Stimulated activated CD8-positive, alpha-beta memory T cell treated with anti-CD3 and anti-CD28 coated beads, Interleukin-12 subunit alpha, Interleukin-12 subunit beta, amount 100 ng/mL, for 1 hour (primary cell): ENCODE measurements around the gene OAS3.
"Not testable (repeated sequence)": the region's sequence is repeated elsewhere in the genome, so short reads cannot be mapped to it uniquely, and the experiment has no call there.

Experiments
- DNase-seq: peaks from one replicate; pipeline ENCODE4 v3.0.0-alpha.2; 2020; ENCODE audit warnings: low read depth

OAS3 gene

DNA sequence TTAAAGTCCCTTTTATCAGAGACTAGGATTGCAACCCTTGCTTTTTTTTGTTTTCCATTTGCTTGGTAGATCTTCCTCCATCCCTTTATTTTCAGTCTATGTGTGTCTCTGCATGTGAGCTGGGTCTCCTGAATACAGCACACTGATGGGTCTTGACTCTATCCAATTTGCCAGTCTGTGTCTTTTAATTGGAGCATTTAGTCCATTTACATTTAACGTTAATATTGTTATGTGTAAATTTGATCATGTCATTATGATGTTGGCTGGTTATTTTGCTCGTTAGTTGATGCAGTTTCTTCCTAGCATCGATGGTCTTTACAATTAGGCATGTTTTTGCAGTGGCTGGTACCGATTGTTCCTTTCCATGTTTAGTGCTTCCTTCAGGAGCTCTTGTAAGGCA, 18.9 kb downstream of the OAS3 start:
- not testable (repeated sequence) for DNase-seq

GRCh38 chr12:112961074-112961473, 22.8 kb downstream of the OAS3 start:
- DNase-seq = no peak

GRCh38 chr12:112961536-112961935, 23.3 kb downstream of the OAS3 start:
- DNase-seq = no peak

DNA sequence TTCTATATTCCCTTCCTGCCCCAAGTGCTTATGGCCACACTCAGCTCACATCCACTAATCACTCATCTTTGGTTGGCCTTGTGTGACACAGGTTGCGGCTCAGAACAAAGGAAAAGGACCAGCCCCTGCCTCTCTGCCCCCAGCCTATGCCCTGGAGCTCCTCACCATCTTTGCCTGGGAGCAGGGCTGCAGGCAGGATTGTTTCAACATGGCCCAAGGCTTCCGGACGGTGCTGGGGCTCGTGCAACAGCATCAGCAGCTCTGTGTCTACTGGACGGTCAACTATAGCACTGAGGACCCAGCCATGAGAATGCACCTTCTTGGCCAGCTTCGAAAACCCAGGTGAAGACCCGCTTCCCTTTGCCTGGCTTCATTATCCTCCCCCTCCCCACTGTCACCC, 24.3 kb downstream of the OAS3 start:
- DNase-seq = no peak

GRCh38 chr12:112963227-112963861, 25.1 kb downstream of the OAS3 start:
- DNase-seq = no peak

DNA sequence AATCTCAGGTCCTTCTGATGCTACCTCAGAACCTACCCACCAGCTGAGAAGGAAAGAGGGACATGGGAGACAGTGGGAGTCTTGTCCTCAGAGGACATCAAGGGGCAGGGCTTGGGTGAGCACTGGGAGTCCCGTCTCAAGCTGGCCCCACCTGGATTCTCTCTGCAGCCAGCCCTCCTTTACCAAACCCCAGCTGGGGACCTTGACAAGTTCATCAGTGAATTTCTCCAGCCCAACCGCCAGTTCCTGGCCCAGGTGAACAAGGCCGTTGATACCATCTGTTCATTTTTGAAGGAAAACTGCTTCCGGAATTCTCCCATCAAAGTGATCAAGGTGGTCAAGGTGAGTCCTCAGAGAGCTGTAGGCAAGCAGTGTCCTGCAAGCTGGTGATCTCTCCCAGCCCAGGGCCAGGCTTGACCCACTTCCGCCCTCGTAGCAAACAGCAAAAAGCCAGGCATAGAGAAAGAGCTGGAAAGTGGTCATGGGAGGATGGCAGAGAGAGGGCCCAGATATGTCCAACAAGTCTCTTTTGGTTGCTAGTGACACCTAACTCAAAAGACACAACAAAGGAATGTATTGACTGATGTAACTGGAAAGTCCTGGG, 25.9 kb downstream of the OAS3 start:
- DNase-seq = no peak

- DNase-seq = no peak
These were observed 26.6 kb downstream of the OAS3 start for GRCh38 chr12:112964915-112965314.

GRCh38 chr12:112965643-112966042, 27.4 kb downstream of the OAS3 start:
- DNase-seq = no peak

DNA sequence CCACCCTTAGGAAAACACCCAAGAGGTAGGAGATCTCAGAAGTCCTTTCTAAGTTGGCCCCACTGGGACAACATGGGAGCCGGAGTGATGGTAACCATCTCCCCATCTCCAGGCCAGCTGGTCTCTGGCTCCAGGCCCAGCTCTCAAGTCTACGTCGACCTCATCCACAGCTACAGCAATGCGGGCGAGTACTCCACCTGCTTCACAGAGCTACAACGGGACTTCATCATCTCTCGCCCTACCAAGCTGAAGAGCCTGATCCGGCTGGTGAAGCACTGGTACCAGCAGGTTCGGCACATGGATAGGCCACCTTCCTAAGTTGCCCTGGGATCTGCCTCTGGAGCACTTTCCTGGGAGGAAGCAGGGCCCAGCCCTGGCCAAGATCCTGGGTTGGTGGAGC, 29.0 kb downstream of the OAS3 start:
- DNase-seq = no peak

DNA sequence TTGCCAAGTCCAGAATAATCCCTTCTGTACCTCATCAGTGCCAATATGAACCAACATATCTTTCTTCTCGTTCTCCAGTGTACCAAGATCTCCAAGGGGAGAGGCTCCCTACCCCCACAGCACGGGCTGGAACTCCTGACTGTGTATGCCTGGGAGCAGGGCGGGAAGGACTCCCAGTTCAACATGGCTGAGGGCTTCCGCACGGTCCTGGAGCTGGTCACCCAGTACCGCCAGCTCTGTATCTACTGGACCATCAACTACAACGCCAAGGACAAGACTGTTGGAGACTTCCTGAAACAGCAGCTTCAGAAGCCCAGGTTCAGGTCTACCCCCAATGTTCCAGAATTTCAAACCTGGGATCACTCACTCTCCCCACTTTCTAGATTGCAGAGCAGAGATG, 29.6 kb downstream of the OAS3 start:
- no peak for DNase-seq

DNA sequence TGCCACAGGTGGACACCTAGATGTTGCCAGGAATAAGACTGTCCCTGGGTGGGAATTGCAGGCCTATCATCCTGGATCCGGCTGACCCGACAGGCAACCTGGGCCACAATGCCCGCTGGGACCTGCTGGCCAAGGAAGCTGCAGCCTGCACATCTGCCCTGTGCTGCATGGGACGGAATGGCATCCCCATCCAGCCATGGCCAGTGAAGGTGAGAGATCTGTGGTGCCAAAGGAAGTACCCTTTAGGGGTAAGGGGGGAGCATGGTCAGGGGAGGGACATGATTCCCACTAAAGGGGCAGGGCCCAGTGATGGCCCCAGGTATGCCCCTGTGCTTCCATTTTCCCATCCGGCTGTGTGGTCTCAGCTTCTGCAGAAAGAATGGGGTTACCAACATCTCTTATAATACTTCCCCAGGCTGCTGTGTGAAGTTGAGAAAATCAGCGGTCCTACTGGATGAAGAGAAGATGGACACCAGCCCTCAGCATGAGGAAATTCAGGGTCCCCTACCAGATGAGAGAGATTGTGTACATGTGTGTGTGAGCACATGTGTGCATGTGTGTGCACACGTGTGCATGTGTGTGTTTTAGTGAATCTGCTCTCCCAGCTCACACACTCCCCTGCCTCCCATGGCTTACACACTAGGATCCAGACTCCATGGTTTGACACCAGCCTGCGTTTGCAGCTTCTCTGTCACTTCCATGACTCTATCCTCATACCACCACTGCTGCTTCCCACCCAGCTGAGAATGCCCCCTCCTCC, 31.5 kb downstream of the OAS3 start:
- no peak for DNase-seq

- no peak for DNase-seq
These were observed 32.1 kb downstream of the OAS3 start for GRCh38 chr12:112970391-112970790.

GRCh38 chr12:112971248-112971647, 33.0 kb downstream of the OAS3 start:
- no peak for DNase-seq

GRCh38 chr12:112973011-112973735, 34.9 kb downstream of the OAS3 start:
- no peak for DNase-seq

DNA sequence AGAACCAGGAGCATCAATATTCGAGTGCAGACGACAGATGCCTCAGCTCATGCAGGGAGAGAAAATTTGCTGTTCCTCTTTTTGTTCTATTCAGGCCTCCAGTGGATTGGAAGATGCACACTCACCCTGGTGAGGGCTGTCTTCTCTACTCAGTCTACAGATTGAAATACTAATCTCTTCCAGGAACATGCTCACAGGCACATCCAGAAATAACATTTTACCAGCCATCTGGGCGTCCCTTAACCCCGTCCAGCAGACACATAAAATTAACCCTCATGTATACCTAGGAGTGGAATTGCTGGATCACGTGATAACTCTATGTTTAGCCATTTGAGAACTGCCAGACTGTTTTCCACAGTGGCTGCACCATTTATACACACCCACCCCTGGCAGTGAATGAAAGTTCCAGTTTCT, 35.6 kb downstream of the OAS3 start:
- no peak for DNase-seq

DNA sequence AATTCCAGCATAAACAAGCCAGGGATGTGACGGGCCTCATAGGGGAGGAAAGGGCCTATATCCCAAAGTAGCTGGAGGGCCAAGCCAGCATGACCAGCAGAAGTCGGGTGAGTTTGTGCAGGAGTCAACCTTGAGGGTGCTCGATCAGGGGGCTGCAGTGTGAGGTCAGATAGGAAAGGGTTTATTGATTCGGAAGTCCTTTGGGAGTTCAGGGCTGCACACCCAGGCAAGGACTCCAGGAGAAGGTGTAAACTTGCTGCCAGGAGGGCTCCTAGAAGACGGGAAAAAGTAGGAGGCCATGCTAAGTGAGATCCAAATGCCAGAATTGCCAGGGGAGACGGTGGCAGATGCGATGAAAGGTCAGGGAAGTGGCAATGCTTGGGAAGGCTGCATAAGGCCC, 36.6 kb downstream of the OAS3 start:
- DNase-seq = no peak

GRCh38 chr12:112977139-112977538, 38.9 kb downstream of the OAS3 start:
- no peak for DNase-seq

- DNase-seq = no peak
These were observed 39.4 kb downstream of the OAS3 start for GRCh38 chr12:112977641-112978040.

DNA sequence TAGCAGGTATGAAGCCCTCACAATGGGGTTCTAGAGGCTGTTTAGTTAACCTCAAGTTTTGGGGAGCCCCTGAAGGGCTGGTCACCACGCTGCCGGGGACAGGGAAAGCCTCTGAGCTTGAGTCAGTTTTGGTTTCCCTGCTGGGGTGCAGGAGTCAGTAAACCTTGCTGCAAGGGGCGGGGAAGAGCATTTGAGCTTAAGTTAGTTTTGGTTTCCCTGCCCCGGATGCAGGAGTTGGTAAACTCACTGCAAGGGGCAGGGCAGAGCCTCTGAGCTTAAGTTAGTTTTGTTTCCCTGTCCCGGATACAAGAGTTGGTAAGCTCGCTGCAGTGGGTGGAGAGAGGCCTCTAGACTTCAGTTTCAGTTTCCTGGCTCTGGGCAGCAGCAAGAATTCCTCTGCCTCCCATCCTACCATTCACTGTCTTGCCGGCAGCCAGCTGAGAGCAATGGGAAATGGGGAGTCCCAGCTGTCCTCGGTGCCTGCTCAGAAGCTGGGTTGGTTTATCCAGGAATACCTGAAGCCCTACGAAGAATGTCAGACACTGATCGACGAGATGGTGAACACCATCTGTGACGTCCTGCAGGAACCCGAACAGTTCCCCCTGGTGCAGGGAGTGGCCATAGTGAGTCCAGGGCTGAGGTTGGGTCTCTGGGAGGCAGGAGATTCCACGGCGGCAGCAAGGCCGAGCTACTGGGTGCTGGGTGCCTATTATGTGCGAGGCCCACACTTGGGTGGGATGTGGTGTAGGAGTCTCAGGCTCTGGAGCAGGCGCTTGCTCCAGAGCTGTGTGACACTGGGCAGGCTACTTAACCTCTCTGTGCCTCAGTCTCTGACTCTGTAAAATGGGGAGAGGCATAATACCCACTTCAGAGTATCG, 40.1 kb downstream of the OAS3 start, which contains the start of gene OAS2:
Gene OAS2 (plus strand): TSS at position 357 of the 878 bp plus-strand sequence. CDS start 90 bp downstream, at position 447.
- DNase-seq = peak; percentile 73

DNA sequence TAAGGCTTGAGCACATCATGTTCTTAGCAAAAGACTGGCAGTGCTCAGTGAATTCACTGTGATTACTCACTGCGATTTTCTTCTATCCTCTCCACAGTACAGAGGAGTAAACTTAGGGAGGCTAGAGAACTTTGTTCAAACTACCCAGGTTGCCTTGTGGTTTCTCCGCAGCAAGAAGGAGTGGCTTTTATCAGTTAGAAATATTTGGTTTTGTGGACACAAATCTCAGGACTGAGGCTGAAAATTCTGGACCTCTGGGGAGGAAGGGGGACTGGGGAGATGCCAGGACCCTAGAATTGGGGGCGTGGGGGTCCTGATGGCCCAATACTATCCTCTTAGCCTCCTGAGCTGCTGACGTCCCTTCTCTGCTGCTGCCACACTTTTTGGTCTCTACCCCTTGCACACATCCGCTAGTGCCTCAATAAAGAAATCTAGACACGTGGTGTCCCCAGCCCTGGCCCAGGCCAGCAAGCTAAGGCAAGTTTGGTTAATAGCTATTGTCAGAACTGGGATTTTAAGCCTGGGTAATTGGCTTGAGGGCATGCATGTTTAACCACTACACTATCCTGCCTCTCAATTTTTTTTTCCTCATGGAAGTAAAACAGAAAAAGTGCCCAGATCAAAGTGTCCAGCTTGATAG, 40.9 kb downstream of the OAS3 start:
- no peak for DNase-seq
